NOMO-1 (cell line): ENCODE measurements around the gene ALG9.
A peak's percentile ranks its signal among the peaks of the same experiment; 100 is the strongest.
"Not testable (repeated sequence)": the region's sequence is repeated elsewhere in the genome, so short reads cannot be mapped to it uniquely, and the experiment has no call there.

ENCODE experiments used
- DNase-seq, 2 experiments: peaks; one replicate each; lab custom pipeline; 2025; ENCODE audit not compliant: unreplicated experiment in 2 of 2; lab: John Stamatoyannopoulos, UW

ALG9 gene

DNA sequence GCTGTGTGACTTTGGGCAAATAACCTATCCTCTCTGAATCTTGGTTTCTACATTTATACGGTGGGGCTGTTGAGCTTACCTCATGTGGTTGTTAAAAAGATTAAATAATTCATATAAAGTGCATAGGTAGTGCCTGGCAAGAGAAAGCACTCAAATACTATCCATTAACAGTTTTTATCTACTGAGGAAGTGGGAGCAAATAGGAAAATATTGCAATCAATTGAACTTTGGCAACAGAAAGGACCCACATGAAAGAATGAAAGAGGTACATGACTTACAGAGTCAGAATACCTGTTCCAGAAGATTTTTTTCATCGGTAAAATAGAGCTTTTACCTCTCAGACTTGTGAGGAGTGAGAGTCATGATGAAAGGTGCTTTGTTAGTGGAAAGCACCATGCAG is 98.8 kb downstream of the ALG9 start:
- DNase-seq = no peak

DNA sequence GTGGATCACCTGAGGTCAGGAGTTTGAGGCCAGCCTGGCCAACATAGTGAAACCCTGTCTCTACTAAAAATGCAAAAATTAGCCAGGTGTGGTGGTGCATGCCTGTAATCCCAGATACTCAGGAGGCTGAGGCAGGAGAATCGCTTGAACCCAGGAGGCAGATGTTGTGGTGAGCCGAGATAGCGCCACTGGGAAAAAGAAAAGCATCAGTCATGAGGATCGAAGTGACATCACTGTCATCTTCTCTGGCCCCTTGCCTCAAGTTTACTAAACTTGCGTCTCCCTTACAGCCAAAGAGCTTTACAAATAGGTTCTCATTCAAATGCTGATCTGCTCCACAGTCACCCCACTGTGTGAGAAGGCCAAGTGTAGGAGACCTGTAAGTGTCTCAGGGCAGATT is 100.2 kb downstream of the ALG9 start:
- not testable (repeated sequence) for DNase-seq

DNA sequence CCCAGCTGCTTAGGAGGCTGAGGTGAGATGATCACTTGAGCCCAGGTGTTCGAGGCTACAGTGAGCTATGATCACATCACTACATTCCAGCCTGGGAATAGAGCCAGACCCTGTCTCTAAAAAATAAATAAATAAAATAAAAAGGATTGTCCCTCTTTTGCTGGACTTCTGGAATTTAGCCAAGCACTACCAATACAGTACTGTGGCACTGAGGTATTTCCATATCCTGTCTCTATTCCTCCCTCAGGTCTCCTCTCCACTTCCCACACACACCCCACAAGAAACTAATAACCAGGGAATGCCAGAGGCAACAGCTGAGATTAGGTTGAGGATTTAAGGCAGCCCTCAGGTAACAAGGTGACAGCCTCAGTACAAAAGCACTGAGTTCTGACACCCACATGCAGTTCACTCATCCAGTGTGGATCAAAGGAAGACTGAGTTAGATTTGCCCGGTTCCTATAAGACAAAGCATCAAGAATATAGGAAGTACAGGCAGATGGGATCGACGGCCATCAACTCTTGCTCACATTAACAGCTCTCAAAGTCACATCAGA is 100.7 kb downstream of the ALG9 start:
- no peak for DNase-seq

DNA sequence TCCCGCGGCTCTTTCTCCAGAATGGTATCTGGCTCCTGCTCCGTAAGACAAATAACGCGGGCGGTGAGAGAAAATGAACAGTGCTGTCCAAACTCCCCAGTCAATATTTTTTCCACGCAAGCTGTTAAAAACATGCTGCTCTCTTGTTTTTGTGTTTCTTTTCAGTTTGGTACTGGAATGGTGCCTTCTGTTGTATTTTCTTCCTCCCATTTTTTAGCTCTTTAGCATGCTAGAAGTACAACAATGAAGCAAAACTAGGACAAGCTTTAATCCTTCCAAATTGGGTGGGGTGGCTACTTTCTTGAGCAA is 104.6 kb downstream of the ALG9 start:
- no peak for DNase-seq

DNA sequence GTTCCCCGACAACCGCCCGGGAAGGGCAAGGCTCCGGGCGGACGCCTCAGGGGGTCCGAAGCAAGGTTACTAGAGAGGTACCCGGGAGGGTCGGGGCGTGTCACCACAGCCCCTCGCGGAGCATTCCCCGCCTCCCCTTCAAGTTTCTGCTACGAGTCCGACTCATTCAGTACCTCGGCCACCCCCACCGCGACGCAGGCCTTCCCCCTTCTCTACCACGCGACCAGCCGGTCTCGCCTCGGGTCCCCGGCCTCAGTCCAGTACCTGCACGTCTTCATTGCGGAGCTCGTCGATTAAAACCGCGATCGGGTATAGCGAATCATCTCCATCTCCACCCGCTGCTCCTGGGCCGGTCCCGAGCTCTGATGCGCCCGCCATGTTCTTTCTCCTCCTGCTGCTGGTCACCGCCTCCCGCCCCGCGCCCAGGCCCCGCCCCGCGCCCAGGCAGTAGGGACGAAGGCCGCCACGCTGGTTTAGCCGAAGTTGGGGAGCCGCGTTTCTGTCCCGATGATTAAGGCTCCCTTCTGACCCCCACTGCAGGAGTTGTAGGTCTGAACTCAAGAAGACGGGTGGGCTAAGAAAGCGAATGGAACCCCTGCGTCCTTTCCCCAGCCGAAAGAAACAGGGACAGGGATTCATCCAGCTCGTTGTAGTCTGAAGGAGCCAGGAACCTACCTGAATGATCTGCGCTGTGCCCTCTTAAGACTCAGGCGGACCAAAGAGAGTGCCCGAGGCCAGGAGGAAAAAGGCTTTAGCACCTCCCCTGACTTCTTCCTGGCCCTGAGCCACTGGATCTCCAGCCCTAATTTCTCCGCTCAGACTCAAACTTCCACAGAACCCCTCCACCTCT is 105.2 kb downstream of the ALG9 start, which contains the start of gene PPP2R1B:
Gene PPP2R1B (minus strand): TSS at position 406 of the 850 bp plus-strand sequence. CDS start 28 bp downstream, at position 378.
- DNase-seq = peak; percentile 76

DNA sequence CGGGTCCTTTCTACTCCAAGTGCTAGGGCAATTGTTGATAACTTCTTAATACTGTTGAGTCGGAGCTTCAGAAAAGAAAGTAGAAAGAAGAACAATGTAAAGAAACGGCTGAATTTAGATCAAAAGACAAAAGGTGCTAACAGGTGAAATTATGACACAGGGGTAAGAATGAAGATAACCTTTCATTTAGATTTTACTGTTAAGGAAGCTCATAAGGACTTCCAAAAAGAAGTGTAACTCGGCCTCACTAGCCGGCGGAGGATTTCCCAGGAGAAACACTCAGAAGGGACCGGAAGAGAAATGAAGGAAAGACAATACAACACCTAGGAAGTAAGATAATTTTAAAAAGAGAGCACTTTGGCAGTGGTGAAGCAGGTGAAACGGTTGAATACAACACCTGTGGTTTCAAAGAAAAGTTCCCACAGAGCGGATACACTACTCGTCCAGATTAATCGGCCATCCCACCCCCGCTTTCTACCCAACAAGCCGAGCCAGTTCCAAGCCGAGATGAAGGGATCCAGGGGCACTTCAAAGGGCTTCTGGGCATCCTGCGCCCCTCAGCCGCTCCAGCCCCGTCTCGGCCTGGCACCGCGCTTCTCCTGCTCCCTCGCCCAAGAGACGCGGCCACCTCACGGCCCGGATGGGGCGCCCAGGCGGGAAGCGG is 105.9 kb downstream of the ALG9 start:
- DNase-seq = peak in 1 of 2 experiments; percentile 36

DNA sequence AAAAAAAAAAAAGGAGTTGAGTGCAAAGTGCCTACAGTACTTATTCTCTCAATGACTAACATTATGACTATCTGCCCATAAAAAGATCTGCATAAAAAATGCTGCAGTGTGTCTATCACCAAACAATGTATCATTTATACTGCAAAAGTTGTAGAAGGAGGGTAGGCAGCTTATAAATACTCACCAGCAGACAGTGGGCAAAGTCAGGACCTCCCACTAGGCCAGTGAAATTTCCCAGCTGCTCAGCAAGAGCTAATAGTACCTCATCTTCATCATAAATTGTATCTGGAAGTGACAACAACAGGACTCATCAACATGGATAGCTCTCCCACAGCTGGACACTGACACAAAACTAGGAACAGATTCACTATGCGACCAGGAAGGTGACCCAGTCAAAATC is 106.8 kb downstream of the ALG9 start:
- DNase-seq = no peak

DNA sequence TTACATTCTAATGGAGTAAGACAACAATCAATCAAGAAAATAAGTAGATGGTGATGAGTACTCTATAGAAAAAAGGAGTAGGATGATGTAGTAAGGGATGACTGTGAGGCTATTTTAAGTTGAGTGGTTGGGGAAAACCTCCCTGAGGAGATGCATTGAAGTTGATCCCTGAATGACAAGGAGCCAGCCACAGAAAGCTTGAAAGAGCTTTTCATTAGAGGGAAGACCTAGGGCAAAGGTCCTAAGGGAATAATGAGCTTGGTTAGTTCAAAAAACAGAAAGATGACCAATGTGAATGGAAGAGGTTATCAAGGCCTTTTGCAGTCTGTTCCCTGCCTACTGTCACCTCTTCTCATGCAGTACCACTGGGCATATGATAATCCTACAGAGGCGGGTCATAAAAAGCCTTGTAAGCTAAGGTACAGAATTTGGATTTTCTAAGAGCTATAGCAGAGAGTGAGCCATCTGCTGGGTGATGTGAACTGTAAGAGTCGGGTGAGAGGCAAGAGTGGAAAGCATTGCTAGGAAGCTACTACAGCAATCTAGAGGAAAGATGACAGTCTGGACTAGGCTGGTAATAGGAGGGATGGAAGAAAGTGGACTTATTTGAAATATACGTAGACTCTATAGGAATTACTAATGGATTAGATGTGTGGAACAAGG is 108.3 kb downstream of the ALG9 start:
- no peak for DNase-seq

DNA sequence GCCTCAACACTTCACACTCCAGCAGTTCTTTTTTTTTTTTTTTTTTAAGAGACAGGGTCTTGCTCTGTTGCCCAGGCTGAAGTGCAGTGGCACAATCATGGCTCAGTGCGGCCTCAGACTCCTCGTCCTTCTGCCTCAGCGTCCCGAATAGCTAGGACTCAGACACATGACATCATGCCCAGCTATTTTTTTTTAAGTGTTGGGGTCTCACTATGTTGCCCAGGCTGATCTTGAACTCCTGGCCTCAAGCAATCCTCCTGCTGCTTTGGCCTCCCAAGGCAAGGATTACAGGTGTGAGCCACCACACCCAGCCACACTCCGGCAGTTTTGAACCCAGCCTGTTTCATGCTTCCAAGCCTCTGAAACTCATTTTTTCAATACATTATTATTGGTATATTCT is 108.9 kb downstream of the ALG9 start:
- no peak for DNase-seq

DNA sequence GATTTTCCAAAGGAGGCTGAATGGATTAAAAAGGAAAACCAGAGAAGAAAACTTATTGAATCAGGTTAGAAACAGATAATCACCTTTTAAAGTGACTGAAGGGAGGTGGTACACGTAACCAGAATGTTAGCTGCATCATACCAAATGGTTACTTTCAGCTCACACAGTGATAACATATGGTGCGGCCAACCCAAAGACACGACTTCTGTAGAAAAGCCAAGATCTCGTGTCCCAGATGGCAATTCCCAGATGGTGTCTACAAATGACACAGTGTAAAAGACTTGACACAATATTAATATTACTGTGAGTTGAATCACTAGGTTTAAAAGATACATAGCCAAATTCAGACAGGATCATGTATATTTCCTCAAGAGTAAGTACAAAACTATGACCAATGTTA is 110.3 kb downstream of the ALG9 start:
- no peak for DNase-seq

DNA sequence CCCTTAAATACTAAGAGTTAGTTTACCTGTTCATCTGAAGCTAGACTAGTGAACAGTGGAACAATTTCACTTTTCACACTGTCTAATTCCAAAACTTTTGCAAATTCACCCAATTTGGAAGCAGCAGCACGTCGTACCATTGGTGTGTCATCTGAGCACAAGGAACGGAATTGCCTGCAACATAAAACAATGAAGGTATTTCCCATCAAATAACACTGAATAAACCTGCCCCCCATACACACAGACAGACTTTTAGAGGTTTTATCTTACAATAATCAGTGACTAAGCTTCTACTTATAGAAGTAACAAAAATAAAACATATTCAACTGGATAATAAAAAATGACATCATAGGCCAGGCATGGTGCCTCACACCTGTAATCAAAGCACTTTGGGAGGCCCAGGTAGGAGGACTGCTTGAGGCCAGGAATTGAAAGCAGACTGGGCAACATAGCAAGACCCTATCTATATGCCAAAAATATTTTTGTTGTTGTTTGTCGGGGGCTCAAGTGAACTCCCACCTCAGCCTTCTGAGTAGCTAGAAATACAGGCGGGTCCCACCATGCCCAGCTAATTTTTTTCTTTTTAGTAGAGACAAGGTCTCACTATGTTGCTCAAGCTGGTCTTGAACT is 111.5 kb downstream of the ALG9 start:
- no peak for DNase-seq

DNA sequence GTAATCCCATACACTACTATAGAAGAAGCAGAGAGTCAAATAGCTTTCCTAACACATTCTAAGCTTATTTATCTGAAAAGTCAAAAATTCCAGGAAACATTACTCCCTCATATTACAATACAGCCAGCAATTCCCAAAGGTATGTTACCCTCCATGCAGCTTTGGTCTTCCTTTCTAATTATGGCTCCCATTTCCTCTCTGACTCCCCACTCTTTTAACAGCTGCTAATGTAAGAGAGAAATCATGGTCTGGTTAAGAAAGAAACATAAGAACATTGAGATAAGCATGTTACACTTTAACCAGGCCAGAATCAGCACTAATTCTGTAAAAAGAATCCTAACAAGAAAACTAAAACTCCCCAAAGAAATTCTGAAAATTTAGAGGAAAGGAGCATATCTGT is 112.0 kb downstream of the ALG9 start:
- DNase-seq = no peak

DNA sequence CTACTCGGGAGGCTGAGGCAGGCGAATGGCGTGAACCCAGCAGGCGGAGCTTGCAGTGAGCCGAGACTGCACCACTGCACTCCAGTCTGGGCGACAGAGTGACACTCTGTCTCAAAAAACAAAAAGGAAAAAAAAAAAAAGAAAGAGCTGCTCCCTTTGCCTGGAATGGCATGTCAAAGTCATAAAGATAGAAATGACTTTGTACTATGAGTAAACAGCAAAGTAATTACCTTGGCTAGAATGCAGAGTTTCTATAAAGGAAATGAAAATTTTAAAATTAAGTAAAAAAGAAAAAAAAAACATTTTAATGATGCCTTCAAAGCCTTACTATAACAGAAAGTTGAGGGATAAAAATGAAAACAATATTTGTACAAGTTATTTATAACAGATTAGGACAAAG is 115.3 kb downstream of the ALG9 start:
- no peak for DNase-seq

DNA sequence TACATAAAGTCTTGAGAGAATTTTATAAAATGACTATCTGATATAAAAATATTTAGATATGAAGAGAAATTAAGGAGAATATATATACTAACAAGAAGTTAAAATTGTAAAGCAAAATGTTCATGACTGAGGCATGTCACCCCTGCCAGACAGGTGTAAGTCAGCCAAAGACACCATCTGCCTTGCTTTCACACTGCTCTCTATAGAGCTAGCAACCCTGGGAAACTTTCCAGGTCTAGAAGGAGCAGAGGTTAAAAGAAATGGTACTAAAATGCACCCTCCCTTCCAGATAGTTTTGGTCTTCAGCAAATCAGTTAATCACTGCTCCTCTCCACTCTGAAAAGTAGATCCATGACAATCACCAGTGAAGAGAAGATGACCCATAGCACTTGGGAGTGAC is 121.7 kb downstream of the ALG9 start:
- DNase-seq = no peak

DNA sequence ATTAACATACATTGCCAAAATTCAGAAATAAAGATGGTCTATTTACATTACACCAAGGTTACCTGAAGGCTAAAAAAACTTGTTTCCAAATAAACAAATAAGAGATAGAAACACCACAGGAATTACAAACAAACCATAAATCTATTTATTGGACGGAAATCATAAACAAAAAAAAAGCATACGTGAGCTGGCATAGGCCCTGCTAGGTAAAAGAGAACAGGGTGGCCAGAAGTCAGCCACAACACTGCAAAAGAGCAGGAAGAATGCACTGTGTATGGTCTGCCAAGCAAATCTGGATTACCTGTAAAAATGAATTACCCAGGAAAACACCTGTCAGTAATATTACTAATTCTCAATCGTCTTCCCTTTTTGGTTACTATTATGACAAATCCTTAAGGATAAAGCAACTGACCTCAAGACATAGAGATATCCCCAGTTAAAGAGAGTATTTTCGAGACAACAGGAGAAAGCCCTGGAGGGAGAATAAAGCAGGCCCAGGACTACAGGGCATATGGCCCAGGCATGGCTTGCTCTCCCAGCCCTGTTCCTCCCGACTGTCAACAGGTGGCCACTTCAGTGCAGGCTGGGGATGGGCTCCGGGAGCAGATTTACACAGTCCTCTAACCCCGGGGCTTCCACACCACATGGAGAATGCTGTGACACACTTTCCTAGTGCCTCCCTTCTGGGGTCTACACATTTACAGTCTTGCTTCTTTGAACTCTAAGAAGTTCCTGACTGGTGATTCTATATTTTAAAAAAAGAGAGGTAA is 123.2 kb downstream of the ALG9 start:
- no peak for DNase-seq

DNA sequence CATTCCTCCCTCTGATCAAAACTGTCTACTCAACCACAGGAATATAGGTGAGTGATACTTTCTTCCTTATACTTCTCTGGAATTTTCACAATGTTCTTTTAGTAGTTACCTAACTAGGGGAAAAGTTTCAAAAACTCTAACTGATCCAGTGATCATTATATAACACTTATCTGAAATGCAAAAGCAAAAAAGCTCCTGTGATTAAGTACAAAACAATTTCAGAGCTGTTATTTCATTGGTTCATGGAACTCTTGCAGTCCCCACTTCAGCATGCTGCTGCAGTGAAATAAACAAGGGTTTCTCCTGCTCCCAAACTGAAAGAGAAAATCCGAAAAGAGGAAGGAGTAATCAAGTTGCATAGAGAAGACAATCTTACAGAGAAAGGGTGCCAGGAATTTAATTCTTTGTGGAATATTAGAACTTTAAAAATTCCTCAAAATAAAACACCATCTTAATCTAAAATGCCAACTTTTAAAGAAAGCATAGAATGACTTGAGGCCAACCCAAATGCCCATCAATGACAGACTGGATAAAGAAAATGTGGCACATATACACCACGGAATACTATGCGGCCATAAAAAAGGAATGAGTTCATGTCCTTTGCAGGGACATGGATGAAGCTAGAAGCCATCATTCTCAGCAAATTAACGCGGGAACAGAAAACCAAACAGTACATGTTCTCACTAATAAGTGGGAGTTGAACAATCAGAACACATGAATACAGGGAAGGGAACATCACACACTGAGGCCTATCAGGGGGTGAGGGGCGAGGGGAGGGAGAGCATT is 125.5 kb downstream of the ALG9 start:
- no peak for DNase-seq

DNA sequence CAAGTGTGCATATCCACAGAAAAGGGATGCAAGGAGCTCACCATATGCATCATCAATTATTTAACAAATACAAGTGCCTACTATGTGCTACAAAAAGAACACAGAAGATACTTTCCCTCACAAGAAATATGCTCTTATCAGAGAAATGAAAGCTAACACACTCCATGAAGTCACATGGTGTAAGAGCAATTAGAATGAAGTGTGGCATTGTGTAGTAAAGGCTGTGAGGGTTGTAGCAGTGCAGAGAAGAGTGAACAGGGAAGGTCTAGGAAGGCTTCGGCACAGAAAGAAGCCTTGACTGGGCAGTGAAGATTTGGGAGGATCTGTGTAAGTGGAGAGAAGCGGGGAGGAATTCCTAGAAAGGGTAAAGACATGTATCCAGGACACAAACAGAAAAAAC is 127.7 kb downstream of the ALG9 start:
- DNase-seq = no peak

DNA sequence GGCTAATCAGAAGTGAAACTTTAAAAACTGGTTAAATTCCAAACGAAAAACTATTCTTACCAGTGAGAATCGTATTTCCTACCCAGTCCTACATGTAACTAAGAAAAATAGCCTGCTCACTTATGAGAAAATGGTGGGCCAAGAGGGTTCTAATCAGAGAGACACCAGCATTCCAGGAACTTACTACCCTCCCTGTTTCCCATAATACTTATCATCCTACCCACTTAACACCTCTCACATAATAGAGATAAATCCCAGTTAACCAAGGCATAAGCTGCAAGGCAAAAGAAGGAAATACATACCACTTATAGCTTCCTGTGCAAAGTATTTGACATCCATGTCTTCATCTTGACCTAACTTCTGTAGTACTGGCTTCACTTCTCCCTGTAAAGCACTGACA is 129.6 kb downstream of the ALG9 start:
- DNase-seq = no peak

DNA sequence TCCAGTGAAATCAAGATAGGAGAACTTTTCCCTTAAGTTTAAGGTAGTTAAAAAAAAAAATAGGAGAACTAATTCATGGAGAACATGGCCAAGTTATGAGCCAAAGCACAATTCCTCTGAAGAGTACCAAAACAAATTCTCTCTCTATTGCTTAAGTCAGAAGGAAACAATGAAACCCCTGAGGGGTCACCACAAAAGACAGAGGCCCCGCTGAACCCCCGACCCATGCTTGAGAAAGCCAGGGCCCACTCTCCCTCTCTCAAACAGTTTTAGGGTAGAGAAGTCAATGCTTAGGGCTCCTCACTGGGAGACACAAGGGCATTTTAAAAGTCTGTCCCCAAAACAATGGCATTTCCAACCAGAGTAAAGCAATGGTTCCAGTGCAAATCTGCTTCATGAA is 132.1 kb downstream of the ALG9 start:
- DNase-seq = no peak
